ENCODE measurements around the gene PSG7.
"Not testable (repeated sequence)": the region's sequence is repeated elsewhere in the genome, so short reads cannot be mapped to it uniquely, and the experiment has no call there.

The PSG7 gene

DNA sequence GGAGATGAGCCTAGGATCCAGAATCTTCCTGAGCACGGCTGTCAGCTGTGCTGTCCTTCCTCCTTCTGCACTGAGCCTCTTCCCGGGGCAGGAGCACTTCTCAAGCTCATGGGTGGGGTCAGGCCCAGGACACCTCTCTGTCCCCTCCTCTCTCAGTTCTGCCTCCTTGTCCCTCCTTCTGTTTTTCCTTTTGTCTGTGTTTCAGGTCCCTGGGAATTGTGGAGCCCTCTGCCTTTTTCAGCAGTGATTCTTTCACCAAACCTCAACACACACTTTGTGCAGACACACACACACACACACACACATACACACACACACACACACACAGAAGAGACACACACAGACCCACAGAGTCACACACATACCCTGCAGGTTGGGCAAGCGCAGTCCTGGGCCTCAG lies at the start of gene PSG7:
TSS of gene PSG7 (minus strand) at position 101 of the 400 bp plus-strand sequence. CDS start 131 bp downstream, outside the sequence.
- in situ Hi-C loops (cut with MboI; ENCODE audit: low sequenced_read_pairs), result not testable (repeated sequence)

GRCh38 chr19:42985588-42985987 lies 48.6 kb upstream of the PSG7 start:
- in situ Hi-C loops (cut with MboI; ENCODE audit: low sequenced_read_pairs), result no loop called here

DNA sequence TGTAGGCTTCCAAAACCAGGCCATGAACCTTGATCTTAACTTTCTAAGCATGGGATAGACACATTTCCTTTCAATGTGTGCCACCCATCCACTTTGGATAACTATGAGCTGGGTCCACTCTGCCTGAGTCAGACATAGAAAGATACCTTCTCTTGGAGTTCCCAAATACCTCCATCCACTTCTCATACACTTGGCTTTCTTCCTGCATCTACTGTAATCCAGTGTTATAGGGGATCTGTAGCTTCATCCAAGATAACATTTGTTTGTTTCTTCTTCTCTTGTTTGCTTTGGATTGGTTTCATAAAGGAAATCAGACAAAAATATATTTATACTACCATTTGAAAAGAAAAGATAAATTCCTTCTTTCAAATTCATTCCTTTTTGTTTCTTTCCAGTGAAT lies 45.1 kb upstream of the PSG7 start:
- in situ Hi-C loops (cut with MboI; ENCODE audit: low sequenced_read_pairs), result not testable (repeated sequence)

GRCh38 chr19:42971451-42971850 lies 34.4 kb upstream of the PSG7 start:
- in situ Hi-C loops (cut with MboI; ENCODE audit: low sequenced_read_pairs), result not testable (repeated sequence)

- in situ Hi-C loops (cut with MboI; ENCODE audit: low sequenced_read_pairs), result no loop called here
Measured at GRCh38 chr19:42965176-42965575, 28.2 kb upstream of the PSG7 start.

DNA sequence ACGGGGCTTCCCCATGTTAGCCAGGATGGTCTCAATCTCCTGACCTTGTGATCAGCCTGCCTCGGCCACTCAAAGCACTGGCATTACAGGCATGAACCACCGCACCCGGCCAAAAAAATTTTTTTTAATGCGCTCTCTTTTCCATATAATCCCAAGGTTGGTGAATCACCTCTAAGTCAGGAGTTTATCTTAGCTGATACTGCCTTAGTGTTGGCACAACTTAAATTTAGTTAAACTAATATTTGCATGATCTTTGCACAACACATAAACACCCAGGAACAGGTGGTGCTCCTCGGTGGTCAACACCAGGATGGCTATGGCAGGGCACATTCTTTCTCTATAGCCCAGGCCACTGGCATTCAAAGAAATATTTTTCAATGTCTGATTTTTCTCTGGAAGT lies 24.1 kb upstream of the PSG7 start:
- in situ Hi-C loops (cut with MboI; ENCODE audit: low sequenced_read_pairs), result no loop called here

- in situ Hi-C loops (cut with MboI; ENCODE audit: low sequenced_read_pairs), result not testable (repeated sequence)
Measured at GRCh38 chr19:42952126-42952525, 15.1 kb upstream of the PSG7 start.

- in situ Hi-C loops (cut with MboI; ENCODE audit: low sequenced_read_pairs), result not testable (repeated sequence)
Measured at GRCh38 chr19:42951476-42951875, 14.5 kb upstream of the PSG7 start.

GRCh38 chr19:42942187-42942789 lies 5.3 kb upstream of the PSG7 start:
- in situ Hi-C loops (cut with MboI; ENCODE audit: low sequenced_read_pairs), result no loop called here

DNA sequence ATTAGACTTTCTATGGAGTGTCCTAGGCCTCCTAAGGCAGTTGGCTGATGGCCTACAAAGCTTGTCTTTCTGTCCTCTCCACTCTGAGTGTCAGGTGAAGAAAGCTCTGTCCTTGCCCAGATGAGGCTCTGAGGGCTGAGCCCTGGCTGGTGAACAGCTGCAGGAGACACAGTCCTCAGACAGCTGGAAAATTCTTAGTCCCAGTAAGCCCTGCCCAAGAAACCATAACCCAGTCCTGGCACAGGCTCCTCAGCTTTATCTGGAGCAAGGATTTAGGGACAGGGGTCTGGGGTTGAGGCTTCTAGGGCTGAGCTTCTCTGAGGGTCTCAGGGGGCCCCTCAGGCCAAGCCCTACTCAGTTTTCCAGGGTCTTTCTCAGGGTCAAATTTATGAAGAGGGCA lies 2.3 kb downstream of the PSG7 start:
- in situ Hi-C loops (cut with MboI; ENCODE audit: low sequenced_read_pairs), result not testable (repeated sequence)

DNA sequence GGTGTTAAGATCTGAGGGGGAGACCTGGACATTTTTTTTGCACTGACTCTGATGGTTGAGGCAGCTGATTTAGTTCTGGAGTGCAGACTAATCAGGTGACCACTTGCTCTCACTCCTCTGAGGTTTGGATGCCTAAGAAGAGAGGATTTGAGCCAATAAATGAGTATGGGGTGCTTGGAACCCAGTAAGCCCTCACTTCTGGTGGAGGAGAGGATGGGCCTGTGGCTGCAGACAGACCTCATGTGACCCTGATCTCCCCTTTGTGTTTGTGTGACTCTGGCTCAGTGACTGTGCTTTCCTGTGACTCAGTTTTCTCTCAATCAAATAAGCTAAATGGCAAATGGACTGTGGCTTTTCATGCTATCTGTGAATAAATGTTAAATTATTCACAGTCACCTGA lies 2.8 kb downstream of the PSG7 start:
- in situ Hi-C loops (cut with MboI; ENCODE audit: low sequenced_read_pairs), result not testable (repeated sequence)

GRCh38 chr19:42933412-42933811 lies 3.6 kb downstream of the PSG7 start:
- in situ Hi-C loops (cut with MboI; ENCODE audit: low sequenced_read_pairs), result not testable (repeated sequence)

DNA sequence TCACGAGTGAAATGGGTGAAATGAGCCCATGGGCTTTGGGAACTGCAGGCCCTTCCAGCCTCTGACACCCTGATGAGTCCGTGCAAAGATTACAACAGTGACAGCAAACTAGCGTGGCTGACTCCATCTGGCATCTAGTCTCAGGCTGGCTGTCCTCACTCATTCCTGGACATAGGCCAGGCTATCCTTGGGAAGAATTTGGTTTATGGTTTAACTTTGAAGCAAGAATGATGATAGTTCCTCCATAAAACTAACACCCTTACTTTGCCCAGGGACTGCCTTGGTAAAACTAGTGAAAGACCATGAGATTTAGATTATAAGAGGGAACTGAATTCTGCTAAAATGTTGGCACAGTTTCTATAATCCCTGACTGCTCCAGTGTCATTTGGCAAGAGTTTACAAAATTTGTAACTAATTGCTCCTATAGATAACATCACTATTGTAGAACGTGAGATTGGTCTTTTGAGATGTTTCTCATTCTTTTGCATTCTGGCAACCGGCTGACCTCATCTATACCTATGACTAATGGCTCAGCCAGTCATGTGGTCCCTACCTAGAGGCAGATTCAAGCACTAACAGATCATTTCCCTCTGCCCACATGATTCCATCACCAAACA lies 4.4 kb downstream of the PSG7 start:
- in situ Hi-C loops (cut with MboI; ENCODE audit: low sequenced_read_pairs), result not testable (repeated sequence)

- in situ Hi-C loops (cut with MboI; ENCODE audit: low sequenced_read_pairs), result not testable (repeated sequence)
Measured at GRCh38 chr19:42930214-42930613, 6.8 kb downstream of the PSG7 start.

GRCh38 chr19:42928896-42929295 lies 8.1 kb downstream of the PSG7 start:
- in situ Hi-C loops (cut with MboI; ENCODE audit: low sequenced_read_pairs), result no loop called here

- in situ Hi-C loops (cut with MboI; ENCODE audit: low sequenced_read_pairs), result no loop called here
Measured at GRCh38 chr19:42926781-42927180, 10.2 kb downstream of the PSG7 start.

- in situ Hi-C loops (cut with MboI; ENCODE audit: low sequenced_read_pairs), result not testable (repeated sequence)
Measured at GRCh38 chr19:42923106-42923505, 13.9 kb downstream of the PSG7 start.

- in situ Hi-C loops (cut with MboI; ENCODE audit: low sequenced_read_pairs), result not testable (repeated sequence)
Measured at GRCh38 chr19:42920971-42921370, 16.0 kb downstream of the PSG7 start.

GRCh38 chr19:42919757-42920079 lies 17.3 kb downstream of the PSG7 start:
- in situ Hi-C loops (cut with MboI; ENCODE audit: low sequenced_read_pairs), result no loop called here

DNA sequence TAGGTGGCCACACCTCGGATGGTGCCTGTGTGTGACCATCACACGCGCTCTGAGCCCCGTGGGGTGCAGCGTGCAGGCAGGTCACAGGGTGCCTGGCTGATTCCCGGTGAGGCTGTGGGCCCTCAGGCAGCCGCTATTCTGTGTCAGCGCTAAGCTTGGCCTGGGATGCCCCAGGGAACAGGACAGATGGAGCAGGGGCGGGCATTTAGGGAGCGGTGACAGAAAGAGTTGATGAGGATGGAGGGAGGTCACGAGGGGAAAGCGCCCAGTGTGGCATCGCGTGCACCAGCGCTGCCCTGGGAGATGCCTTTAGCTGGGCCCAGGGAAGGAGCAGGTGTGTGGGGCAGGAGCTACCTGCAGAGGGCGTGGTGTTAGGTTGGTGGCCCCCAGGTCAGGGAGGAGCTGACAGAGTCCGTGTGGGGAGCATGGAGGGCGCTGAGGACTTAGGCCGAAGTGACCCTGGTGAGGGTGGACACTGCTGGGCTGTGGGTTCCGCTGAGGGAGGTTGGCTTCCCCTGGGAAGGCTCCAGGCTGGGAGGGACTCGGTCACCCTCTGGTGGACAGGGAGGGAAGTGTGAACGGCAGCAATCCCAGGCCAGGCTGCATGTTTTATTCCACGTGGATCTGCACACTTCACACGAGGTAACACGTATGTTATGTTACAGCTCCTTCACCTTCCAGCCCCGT lies 17.8 kb downstream of the PSG7 start:
- in situ Hi-C loops (cut with MboI; ENCODE audit: low sequenced_read_pairs), result not testable (repeated sequence)

DNA sequence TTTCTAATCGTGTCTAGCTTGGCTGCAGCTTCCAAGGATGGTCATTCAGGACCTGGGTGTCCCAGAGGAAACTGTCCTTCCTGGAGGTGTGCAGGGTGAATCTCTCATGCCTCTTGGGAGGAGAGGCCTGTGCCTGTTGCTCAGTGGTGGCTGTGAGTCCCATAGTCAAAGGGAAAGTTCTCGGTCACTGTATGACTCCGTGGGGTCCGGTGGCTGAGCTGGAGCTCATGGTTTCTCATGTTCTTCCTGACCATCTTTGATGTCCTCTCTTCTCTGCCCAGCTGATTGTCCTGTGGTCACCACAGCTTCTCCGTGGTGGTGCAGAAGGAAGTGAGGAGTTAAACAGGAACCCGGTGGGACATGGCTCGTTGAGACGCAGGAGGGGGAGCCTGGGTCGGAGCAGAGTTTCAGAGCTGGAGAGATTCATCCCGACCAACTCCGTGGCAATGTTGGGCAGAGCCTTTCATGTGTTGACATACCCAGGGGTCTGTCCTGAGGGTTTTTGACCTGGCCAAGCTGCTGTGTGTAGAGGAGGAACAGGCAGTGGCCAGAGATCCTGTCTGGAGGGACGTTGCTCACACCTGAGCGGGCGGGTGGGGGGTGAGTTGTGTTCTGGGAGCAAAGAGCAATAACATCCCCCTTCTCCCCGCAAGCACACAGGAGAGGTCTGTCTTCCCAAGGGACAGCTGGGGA lies 18.5 kb downstream of the PSG7 start:
- in situ Hi-C loops (cut with MboI; ENCODE audit: low sequenced_read_pairs), result not testable (repeated sequence)

- in situ Hi-C loops (cut with MboI; ENCODE audit: low sequenced_read_pairs), result not testable (repeated sequence)
Measured at GRCh38 chr19:42917634-42918033, 19.4 kb downstream of the PSG7 start, which contains the start of gene PSG6. PSG6 (minus strand) TSS chr19:42917894; CDS start chr19:42917792, 102 bp downstream.
